Right atrium auricular region (tissue), 2 donors: Measurements from ENCODE around the gene SLC1A4. TPM values are rescaled to one million over a fixed set of nuclear protein-coding genes. Genes with fewer than 3 reads are reported as not detected.
"Not testable (repeated sequence)": the region's sequence is repeated elsewhere in the genome, so short reads cannot be mapped to it uniquely, and the experiment has no call there.

Experiments used
- DNase-seq: peaks from one replicate; pipeline ENCODE4 v3.0.0-alpha.2; 2019; ENCODE audit warnings: low spot score
- H3K27ac ChIP-seq, 2 donors: fragments of 200-600 bp; sonication (generic); 1 replicate in 1 of 2; 2 replicates in 1 of 2; pipeline ENCODE4 v1.5.1; 2016 to 2019
- H3K27me3 ChIP-seq, 2 donors: fragments of 200-600 bp; sonication (generic); one replicate each; pipeline versions ENCODE4 v1.5.1 to v1.6.0; 2017 to 2019
- H3K36me3 ChIP-seq: fragments of 200-600 bp; sonication (generic); one replicate; pipeline ENCODE4 v1.5.1; 2016
- H3K4me1 ChIP-seq, 2 donors: fragments of 200-600 bp; sonication (generic); one replicate each; pipeline versions ENCODE4 v1.5.1 to v1.6.0; 2017 to 2019
- H3K4me3 ChIP-seq, 2 donors: fragments of 200-600 bp; sonication (generic); 1 replicate in 1 of 2; 2 replicates in 1 of 2; pipeline ENCODE4 v1.5.1; 2017 to 2019; ENCODE audit warnings: mild to moderate bottlenecking in 1 of 2, moderate library complexity in 1 of 2
- H3K9me3 ChIP-seq, 2 donors: fragments of 200-600 bp; sonication (generic); one replicate each; pipeline ENCODE4 v1.5.1; 2019
- total RNA-seq, 2 donors: library from RNA; depleted of rRNA; stranded (reverse); fragments of >200 nt; gene quantifications; one replicate each; pipeline ENCODE4 v1.1.0, GENCODE V29; 2016
- TF ChIP-seq, protein P1 (sequence below), 2 donors: fragments of 200-600 bp; sonication (generic); IDR thresholded peaks; one replicate each; pipeline ENCODE4 v1.5.1; 2019; ENCODE audit warnings: antibody characterized with exemption in 2 of 2

SLC1A4 gene
- total RNA-seq, 2 donors from 2014 or later, result 2.2 to 6.0 TPM

DNA sequence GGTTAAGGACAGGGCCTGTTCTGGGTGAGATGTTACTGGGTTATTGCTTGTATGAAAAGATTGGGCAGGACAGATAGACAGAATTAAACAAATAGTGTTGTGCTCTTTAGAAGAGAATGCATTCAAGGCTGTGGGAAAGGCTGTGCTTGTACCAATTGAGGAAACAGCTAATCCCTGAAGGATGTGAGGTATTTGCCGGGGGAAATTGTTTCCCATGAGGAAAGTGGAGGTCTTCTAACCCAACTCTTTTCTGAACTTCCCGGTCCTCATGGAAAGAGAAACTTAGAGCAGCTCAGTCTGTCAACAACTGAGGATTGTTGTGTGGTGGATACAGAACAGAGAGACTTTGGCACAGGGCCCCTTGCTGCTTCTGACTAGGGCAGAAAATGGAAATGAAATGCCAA lies 9.5 kb downstream of the SLC1A4 start:
- no peak overlapping the region for H3K4me3 ChIP-seq
- no peak for DNase-seq
- TF ChIP-seq, protein P1, sequence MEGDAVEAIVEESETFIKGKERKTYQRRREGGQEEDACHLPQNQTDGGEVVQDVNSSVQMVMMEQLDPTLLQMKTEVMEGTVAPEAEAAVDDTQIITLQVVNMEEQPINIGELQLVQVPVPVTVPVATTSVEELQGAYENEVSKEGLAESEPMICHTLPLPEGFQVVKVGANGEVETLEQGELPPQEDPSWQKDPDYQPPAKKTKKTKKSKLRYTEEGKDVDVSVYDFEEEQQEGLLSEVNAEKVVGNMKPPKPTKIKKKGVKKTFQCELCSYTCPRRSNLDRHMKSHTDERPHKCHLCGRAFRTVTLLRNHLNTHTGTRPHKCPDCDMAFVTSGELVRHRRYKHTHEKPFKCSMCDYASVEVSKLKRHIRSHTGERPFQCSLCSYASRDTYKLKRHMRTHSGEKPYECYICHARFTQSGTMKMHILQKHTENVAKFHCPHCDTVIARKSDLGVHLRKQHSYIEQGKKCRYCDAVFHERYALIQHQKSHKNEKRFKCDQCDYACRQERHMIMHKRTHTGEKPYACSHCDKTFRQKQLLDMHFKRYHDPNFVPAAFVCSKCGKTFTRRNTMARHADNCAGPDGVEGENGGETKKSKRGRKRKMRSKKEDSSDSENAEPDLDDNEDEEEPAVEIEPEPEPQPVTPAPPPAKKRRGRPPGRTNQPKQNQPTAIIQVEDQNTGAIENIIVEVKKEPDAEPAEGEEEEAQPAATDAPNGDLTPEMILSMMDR (IDR thresholded peaks at IDR 0.05), result no peak
- H3K27me3 ChIP-seq, result no peaks in the 10 kb centered on the region
- H3K27ac ChIP-seq, result peak overlapping the region; percentile 43 to 53
- H3K9me3 ChIP-seq, result no peaks in the 10 kb centered on the region
- peaks cover 0 to 15% of the 10 kb centered on the region in 2 donors for H3K4me1 ChIP-seq
- no peaks in the 10 kb centered on the region for H3K36me3 ChIP-seq

DNA sequence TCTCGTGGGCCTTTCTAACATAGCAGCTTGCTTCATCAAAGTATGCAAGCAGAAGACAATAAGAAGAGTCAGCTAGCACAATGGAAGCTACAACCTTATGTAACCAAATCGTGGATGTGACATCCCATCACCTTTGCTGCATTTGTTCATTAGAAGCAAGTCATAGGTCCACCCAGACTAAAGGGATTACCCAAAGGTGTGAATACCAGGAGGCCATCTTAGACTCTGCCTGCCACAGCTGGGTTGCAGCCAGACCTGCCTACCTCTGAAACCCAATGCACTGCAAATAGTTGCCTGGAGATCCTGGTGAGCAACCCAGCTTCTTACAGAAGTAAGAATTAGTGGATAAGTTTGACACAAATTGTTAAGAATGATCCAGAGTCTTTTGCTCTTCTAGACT lies 10.6 kb downstream of the SLC1A4 start:
- no peaks in the 10 kb centered on the region for H3K27me3 ChIP-seq
- H3K27ac ChIP-seq, result no peak overlapping the region
- H3K9me3 ChIP-seq, result no peaks in the 10 kb centered on the region
- TF ChIP-seq, protein P1 (IDR thresholded peaks at IDR 0.05), result no peak
- peaks cover 0 to 15% of the 10 kb centered on the region in 2 donors for H3K4me1 ChIP-seq
- no peak for DNase-seq
- no peak overlapping the region for H3K4me3 ChIP-seq
- peaks cover under 1% of the 10 kb centered on the region for H3K36me3 ChIP-seq

DNA sequence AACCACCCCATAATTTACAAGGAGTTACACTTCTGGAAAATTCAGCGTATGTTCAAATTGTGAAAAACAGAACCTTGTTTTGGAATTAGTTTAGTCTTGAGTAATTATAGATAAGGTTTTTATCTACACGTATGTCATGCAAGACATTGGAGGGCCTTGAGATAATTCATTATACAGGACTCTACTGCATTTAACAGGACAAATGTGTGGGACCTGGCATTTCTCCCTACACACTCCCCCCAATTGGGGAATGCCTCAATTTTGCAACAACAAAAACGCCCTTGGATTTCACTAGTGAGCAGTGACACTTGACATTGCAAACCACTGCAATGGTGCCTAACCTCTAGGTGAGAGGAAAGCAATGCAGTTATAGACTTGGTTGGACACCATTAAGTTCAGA lies 11.4 kb downstream of the SLC1A4 start:
- Histone ChIP-seq H3K36me3 (peaks cover 4% of the 10 kb centered on the region), H3K4me3 (no peak overlapping the region), H3K9me3 (no peaks in the 10 kb centered on the region), H3K27ac (no peak overlapping the region), H3K27me3 (no peaks in the 10 kb centered on the region), H3K4me1 (peaks cover 0 to 15% of the 10 kb centered on the region in 2 donors)
- DNase-seq, result no peak
- TF ChIP-seq, protein P1 (IDR thresholded peaks at IDR 0.05), result no peak

DNA sequence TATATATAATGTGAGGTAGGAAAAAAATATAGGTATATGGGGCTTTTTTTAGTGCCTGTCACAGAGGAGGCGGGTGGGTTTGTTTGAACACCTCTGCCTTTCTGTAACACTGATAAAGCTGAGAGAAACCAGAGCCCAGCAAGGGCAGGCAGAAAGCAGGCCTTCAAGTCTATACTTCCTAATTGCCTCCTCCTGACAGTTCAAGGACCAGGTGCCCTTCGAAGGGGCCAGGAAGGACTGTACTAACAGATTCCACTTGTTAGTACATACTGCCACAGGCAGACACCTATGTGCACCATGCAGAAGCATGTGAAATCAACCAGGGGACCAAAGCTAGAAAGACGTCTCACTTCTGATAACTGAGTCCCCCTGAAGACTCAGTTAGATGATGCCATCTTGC lies 13.8 kb downstream of the SLC1A4 start:
- no peak for DNase-seq
- Histone ChIP-seq H3K4me3 (no peak overlapping the region), H3K9me3 (no peaks in the 10 kb centered on the region), H3K36me3 (peaks cover 4% of the 10 kb centered on the region), H3K4me1 (peaks cover 0 to 15% of the 10 kb centered on the region in 2 donors), H3K27me3 (no peaks in the 10 kb centered on the region), H3K27ac (no peak overlapping the region)
- TF ChIP-seq, protein P1 (IDR thresholded peaks at IDR 0.05), result no peak

DNA sequence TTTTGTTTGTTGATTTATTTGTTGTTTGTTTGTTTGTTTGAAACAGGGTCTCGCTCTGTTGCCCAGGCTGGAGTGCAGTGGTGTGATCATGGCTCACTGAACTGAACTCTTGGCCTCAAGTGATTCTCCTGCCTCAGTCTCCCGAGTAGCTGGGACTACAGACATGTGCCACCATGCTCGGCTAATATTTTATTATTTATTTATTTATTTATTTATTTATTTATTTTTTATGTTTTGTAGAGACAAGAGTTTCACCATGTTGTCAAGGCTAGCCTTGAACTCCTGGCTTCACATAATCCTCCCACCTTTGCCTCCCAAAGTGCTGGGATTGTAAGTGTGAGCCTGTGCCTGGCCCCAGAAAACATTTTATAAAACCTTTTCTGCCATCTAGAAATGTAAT lies 15.0 kb downstream of the SLC1A4 start:
- not testable (repeated sequence) for H3K4me1 ChIP-seq, DNase-seq, H3K36me3 ChIP-seq, H3K9me3 ChIP-seq, H3K27me3 ChIP-seq, H3K27ac ChIP-seq, H3K4me3 ChIP-seq

DNA sequence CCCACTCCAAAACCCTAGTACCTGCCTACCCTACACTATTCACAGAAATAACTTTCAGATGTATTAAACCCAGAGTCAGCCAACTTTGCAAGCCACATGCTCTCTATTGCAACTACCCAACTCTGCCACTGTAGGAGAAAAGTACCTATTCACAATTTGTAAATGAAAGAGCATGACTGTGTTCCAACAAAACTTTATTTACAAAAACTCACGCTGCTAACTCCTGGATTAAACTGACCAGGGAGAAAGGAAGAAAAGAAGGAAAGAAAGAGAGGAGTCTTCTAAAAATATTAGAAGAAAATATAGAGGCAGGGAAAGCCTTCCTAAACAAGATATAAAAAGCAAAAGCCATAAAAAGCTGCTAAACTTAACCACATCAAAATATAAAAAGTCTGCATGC lies 24.6 kb downstream of the SLC1A4 start:
- peaks cover 0 to 3% of the 10 kb centered on the region in 2 donors for H3K4me1 ChIP-seq
- DNase-seq, result no peak
- H3K36me3 ChIP-seq, result peaks cover 9% of the 10 kb centered on the region
- H3K4me3 ChIP-seq, result no peak overlapping the region
- no peak overlapping the region for H3K27ac ChIP-seq
- H3K27me3 ChIP-seq, result no peaks in the 10 kb centered on the region
- H3K9me3 ChIP-seq, result no peaks in the 10 kb centered on the region
- TF ChIP-seq, protein P1 (IDR thresholded peaks at IDR 0.05), result no peak
